VCaP (cell line): ENCODE results near the gene LAMC2.

ENCODE experiments used
- H3K27ac ChIP-seq: fragments of 450-650 bp; 2 replicates; pipeline ENCODE4 v1.5.1; 2017
- CTCF ChIP-seq: fragments of 450-650 bp; conservative IDR thresholded peaks from 2 replicates; pipeline ENCODE4 v1.5.1; 2017; ENCODE audit warnings: mild to moderate bottlenecking, moderate library complexity

The LAMC2 gene

GRCh38 chr1:183248989-183249691, 63.1 kb downstream of the LAMC2 start:
- H3K27ac ChIP-seq, result no peak overlapping the region
- TF ChIP-seq CTCF, result no peak

- TF ChIP-seq CTCF, result no peak
- H3K27ac ChIP-seq, result no peak overlapping the region
Measured at GRCh38 chr1:183249941-183250452, 63.9 kb downstream of the LAMC2 start.

GRCh38 chr1:183251101-183251958, 65.3 kb downstream of the LAMC2 start:
- TF ChIP-seq CTCF, result no peak
- H3K27ac ChIP-seq, result no peak overlapping the region

- H3K27ac ChIP-seq, result no peak overlapping the region
- no peak for TF ChIP-seq CTCF
Measured at GRCh38 chr1:183251959-183252450, 65.9 kb downstream of the LAMC2 start.

GRCh38 chr1:183255073-183255472, 69.0 kb downstream of the LAMC2 start:
- H3K27ac ChIP-seq, result no peak overlapping the region
- no peak for TF ChIP-seq CTCF

- TF ChIP-seq CTCF, result no peak
- H3K27ac ChIP-seq, result no peak overlapping the region
Measured at GRCh38 chr1:183259924-183260323, 73.9 kb downstream of the LAMC2 start.

GRCh38 chr1:183262628-183263200, 76.7 kb downstream of the LAMC2 start:
- TF ChIP-seq CTCF, result no peak
- no peak overlapping the region for H3K27ac ChIP-seq
